Spleen (tissue), 7 donors: ENCODE data around the gene WDFY4.

Experiments used
- POLR2A ChIP-seq, 3 donors: fragments of 450-650 bp; IDR thresholded peaks; one replicate each; pipeline ENCODE4 v1.5.1; 2017; ENCODE audit warnings: antibody characterized with exemption in 3 of 3, mild to moderate bottlenecking in 1 of 3
- POLR2AphosphoS5 ChIP-seq, 3 donors: sonication (generic); formaldehyde crosslinking; IDR thresholded peaks; one replicate each; pipeline ENCODE4 v1.5.1; 2017; ENCODE audit warnings: antibody characterized with exemption in 3 of 3
- TF ChIP-seq, protein P1 (sequence below), 11 experiments: fragments of 200-600 bp in 7 of 11; fragments of 450-650 bp in 4 of 11; sonication (generic) in 4 of 11; IDR thresholded peaks in 8 of 11; conservative IDR thresholded peaks in 3 of 11; 1 replicate in 7 of 11; 2 replicates in 4 of 11; pipeline versions ENCODE4 v1.4.0 to v1.8.0; 2016 to 2021; ENCODE audit warnings: antibody characterized with exemption in 11 of 11, inconsistent platforms in 4 of 11, mild to moderate bottlenecking in 1 of 11
- donor health status: DM: no; HTN: no; CAD: no; lungs with moderate emphysema.
- donor health status: DM: no; HTN: no; CAD: no.
- donor health status: DM: no; HTN: no; CAD: no.

GRCh38 chr10:48731654-48732053 is 47.0 kb downstream of the WDFY4 start:
- TF ChIP-seq, protein P1, sequence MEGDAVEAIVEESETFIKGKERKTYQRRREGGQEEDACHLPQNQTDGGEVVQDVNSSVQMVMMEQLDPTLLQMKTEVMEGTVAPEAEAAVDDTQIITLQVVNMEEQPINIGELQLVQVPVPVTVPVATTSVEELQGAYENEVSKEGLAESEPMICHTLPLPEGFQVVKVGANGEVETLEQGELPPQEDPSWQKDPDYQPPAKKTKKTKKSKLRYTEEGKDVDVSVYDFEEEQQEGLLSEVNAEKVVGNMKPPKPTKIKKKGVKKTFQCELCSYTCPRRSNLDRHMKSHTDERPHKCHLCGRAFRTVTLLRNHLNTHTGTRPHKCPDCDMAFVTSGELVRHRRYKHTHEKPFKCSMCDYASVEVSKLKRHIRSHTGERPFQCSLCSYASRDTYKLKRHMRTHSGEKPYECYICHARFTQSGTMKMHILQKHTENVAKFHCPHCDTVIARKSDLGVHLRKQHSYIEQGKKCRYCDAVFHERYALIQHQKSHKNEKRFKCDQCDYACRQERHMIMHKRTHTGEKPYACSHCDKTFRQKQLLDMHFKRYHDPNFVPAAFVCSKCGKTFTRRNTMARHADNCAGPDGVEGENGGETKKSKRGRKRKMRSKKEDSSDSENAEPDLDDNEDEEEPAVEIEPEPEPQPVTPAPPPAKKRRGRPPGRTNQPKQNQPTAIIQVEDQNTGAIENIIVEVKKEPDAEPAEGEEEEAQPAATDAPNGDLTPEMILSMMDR (IDR thresholded peaks at IDR 0.05 in 8 of 11, conservative IDR thresholded peaks at IDR 0.05 in 3 of 11) = no peak
- no peak for TF ChIP-seq POLR2A (IDR thresholded peaks at IDR 0.05)
- no peak for TF ChIP-seq POLR2AphosphoS5 (IDR thresholded peaks at IDR 0.05)
